Embryonic facial prominence (tissue), 1 donor: Measurements from ENCODE around the gene GPATCH1.
A peak's percentile ranks its signal among the peaks of the same experiment; 100 is the strongest.
"Not testable (repeated sequence)": the region's sequence is repeated elsewhere in the genome, so short reads cannot be mapped to it uniquely, and the experiment has no call there.

Source experiments
- DNase-seq: peaks from one replicate; pipeline ENCODE4 v3.0.0-alpha.2; 2016; ENCODE audit errors: extremely low spot score

GPATCH1 gene

GRCh38 chr19:33158365-33158764 lies 77.4 kb downstream of the GPATCH1 start:
- no peak for DNase-seq

- DNase-seq = no peak
Observed at GRCh38 chr19:33159149-33159548, 78.2 kb downstream of the GPATCH1 start.

GRCh38 chr19:33159893-33160292 lies 78.9 kb downstream of the GPATCH1 start:
- no peak for DNase-seq

GRCh38 chr19:33161201-33161600 lies 80.2 kb downstream of the GPATCH1 start:
- no peak for DNase-seq

- DNase-seq = no peak
Observed at GRCh38 chr19:33163481-33163880, 82.5 kb downstream of the GPATCH1 start.

- DNase-seq = not testable (repeated sequence)
Observed at GRCh38 chr19:33166037-33166436, 85.1 kb downstream of the GPATCH1 start.

GRCh38 chr19:33167438-33167837 lies 86.5 kb downstream of the GPATCH1 start:
- no peak for DNase-seq

GRCh38 chr19:33168528-33168927 lies 87.5 kb downstream of the GPATCH1 start:
- DNase-seq = no peak

- no peak for DNase-seq
Observed at GRCh38 chr19:33171222-33171795, 90.3 kb downstream of the GPATCH1 start.

GRCh38 chr19:33171916-33172359 lies 91.0 kb downstream of the GPATCH1 start:
- no peak for DNase-seq

- DNase-seq = no peak
Observed at GRCh38 chr19:33174186-33174585, 93.2 kb downstream of the GPATCH1 start.

- DNase-seq = no peak
Observed at GRCh38 chr19:33175156-33175782, 94.3 kb downstream of the GPATCH1 start.

GRCh38 chr19:33175886-33176669 lies 95.1 kb downstream of the GPATCH1 start:
- DNase-seq = no peak

- peak; percentile 86 for DNase-seq
Observed at GRCh38 chr19:33176670-33177416, 95.9 kb downstream of the GPATCH1 start.

GRCh38 chr19:33177417-33177979 lies 96.5 kb downstream of the GPATCH1 start:
- DNase-seq = no peak
